Erythroblast (primary cell): ENCODE measurements around the gene LIM2.

ENCODE experiments used
- GATA1 ChIP-seq: IDR thresholded peaks from 2 replicates; pipeline ENCODE4 v1.6.1; 2011; ENCODE audit warnings: low read depth, mild to moderate bottlenecking, control low read depth, low read length, moderate library complexity
- POLR2A ChIP-seq: IDR thresholded peaks from 2 replicates; pipeline ENCODE4 v1.6.1; 2011; ENCODE audit warnings: mild to moderate bottlenecking, low read length

- no peak for TF ChIP-seq POLR2A
- no peak for TF ChIP-seq GATA1
Measured at GRCh38 chr19:51368366-51369282, 19.1 kb downstream of the LIM2 start, which contains the start of gene CLDND2.
